ENCODE data around the gene COPZ2. TPM values are rescaled to one million over a fixed set of nuclear protein-coding genes. Genes with fewer than 3 reads are reported as not detected.
"Not testable (repeated sequence)": the region's sequence is repeated elsewhere in the genome, so short reads cannot be mapped to it uniquely, and the experiment has no call there.

The COPZ2 gene
- total RNA-seq, 6 experiments from 2014 or later, result 209 to 260 (median 211) TPM

DNA sequence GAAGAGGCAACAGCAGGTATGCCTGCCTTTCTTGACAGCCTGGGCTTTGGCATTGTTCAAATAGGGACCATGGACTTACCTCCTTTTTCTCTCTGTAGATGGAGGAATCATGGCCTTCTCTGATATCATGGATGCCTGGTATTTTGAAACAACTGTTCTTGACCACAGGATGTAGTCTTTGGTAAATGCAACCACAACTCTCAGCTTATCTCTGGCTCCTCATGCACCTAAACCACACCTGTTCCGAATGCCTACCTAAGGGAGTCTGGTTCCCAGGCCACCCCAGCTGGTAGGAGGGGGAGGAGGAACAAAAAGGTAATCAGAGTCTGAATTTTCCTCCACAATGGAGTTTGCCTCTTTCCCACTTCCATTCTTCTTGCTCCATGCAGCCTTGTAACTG is 47.9 kb downstream of the COPZ2 start:
- Mint-ChIP-seq H3K27ac (no peak overlapping the region), H3K4me3 (no peak overlapping the region)
- DNase-seq, result no peak

DNA sequence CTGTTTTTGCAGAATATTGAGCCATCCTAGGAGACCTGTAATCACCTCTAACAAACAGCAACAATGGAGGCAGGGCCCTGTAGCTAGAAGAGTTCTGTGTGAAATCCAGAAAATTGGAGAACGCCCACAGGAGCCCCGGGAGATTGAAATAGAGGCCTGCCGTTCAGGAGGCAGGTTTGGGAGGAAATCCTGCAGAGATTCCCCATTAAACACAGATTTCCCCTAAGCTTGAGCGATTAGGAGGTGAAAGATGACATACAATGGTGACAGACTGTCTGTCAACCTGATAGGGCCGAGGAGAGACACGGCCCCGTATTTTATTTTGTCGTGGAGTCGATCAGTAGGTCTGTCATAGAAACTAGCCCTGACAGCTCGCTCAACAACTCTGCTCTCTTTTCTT is 48.4 kb downstream of the COPZ2 start:
- peaks cover 2% of the 10 kb centered on the region for H3K27me3 Mint-ChIP-seq (ENCODE audit: insufficient read depth)
- H3K4me3 Mint-ChIP-seq, result no peak overlapping the region
- no peak for DNase-seq
- no peaks in the 10 kb centered on the region for H3K36me3 Mint-ChIP-seq (ENCODE audit: low read depth)
- H3K27ac Mint-ChIP-seq, result no peak overlapping the region
- H3K9me3 Mint-ChIP-seq, result no peaks in the 10 kb centered on the region
- TF ChIP-seq, protein P1, sequence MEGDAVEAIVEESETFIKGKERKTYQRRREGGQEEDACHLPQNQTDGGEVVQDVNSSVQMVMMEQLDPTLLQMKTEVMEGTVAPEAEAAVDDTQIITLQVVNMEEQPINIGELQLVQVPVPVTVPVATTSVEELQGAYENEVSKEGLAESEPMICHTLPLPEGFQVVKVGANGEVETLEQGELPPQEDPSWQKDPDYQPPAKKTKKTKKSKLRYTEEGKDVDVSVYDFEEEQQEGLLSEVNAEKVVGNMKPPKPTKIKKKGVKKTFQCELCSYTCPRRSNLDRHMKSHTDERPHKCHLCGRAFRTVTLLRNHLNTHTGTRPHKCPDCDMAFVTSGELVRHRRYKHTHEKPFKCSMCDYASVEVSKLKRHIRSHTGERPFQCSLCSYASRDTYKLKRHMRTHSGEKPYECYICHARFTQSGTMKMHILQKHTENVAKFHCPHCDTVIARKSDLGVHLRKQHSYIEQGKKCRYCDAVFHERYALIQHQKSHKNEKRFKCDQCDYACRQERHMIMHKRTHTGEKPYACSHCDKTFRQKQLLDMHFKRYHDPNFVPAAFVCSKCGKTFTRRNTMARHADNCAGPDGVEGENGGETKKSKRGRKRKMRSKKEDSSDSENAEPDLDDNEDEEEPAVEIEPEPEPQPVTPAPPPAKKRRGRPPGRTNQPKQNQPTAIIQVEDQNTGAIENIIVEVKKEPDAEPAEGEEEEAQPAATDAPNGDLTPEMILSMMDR (IDR thresholded peaks at IDR 0.05), result no peak
- peaks cover 9% of the 10 kb centered on the region; the same call in 1 of the 2 replicates for H3K4me1 Mint-ChIP-seq (ENCODE audit: low read depth)

More for the DNA sequence above, 47.9 kb downstream of the COPZ2 start:
- TF ChIP-seq, protein P1 (IDR thresholded peaks at IDR 0.05), result no peak
- peaks cover 3% of the 10 kb centered on the region for H3K27me3 Mint-ChIP-seq (ENCODE audit: insufficient read depth)
- H3K36me3 Mint-ChIP-seq (ENCODE audit: low read depth), result no peaks in the 10 kb centered on the region
- peaks cover 9% of the 10 kb centered on the region; the same call in 1 of the 2 replicates for H3K4me1 Mint-ChIP-seq (ENCODE audit: low read depth)
- no peaks in the 10 kb centered on the region for H3K9me3 Mint-ChIP-seq

DNA sequence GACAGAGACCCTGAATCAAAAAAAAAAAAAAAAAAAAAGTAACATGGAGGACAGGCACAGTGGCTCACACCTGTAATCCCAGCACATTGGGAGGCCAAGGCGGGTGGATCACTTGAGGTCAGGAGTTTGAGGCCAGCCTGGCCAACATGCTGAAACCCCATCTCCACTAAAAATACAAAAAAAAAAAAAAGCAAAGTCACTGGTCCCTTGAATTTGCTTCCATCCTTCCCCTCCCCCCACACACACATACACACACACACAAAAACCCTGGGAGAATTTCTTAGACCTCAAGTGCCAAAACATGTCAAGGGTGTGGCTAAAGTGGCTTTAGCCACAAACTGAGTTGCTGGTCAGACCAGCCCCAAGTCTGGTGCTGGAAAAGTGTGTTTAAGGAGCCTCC is 49.2 kb downstream of the COPZ2 start:
- H3K27ac Mint-ChIP-seq; DNase-seq; H3K27me3 Mint-ChIP-seq (ENCODE audit: insufficient read depth); H3K9me3 Mint-ChIP-seq; H3K4me1 Mint-ChIP-seq (ENCODE audit: low read depth); H3K36me3 Mint-ChIP-seq (ENCODE audit: low read depth); H3K4me3 Mint-ChIP-seq: not testable (repeated sequence)

DNA sequence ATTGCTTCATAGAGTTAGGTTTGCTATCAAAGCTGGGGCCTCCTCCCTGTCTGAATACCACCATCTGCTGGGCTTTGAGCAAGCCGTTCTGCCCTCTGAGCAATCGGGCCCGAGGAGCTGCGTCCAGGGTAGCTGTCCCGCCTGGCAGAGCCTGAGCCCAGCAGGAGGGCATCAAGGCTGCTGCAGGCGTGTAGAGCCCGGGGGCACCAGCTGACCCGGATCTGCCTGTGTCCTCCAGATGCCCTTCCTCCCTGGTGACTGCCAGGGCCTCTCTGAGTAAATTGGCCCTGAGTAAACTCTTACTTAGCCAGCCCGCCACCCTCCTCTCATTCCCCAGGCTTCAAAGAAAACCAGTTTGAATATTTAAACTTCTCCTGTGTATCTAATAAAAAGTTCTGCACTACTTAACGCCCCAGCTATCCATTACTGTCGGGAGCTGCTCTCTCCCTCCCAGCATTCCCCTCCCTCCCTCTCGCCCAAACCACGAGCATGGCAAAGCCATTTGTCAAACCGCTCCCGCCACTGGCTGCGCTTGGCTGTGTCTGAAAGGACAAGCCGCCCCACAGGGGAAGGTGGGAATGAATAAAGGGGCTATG is 50.3 kb downstream of the COPZ2 start:
- DNase-seq, result no peak
- Mint-ChIP-seq H3K9me3 (no peaks in the 10 kb centered on the region), H3K4me3 (no peak overlapping the region), H3K4me1 (ENCODE audit: low read depth) (peaks cover 9% of the 10 kb centered on the region; the same call in 1 of the 2 replicates), H3K36me3 (ENCODE audit: low read depth) (no peaks in the 10 kb centered on the region), H3K27ac (no peak overlapping the region), H3K27me3 (ENCODE audit: insufficient read depth) (no peaks in the 10 kb centered on the region; the same call in 1 of the 2 replicates)
- TF ChIP-seq, protein P1 (IDR thresholded peaks at IDR 0.05), result no peak

DNA sequence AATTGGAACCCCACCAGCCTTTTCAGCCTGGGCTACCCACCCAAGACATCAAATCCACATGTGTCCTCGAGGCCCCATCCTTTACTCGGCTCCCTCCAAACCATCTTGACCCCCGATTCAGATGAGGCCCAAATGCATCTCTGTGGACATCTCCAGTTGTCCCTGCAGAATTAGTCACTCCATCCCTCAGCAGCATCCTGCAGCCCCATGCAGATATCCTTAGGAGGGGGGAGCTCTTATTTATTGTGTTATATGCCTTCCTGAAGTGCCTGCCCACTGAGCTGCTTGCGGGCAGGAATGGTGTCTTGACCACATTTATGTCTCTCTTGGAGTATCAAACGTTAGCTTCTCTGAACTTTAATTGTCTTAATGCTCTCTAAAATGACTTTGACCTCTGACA is 51.1 kb downstream of the COPZ2 start:
- no peaks in the 10 kb centered on the region for H3K9me3 Mint-ChIP-seq
- no peak for DNase-seq
- no peak overlapping the region for H3K27ac Mint-ChIP-seq
- H3K36me3 Mint-ChIP-seq (ENCODE audit: low read depth), result no peaks in the 10 kb centered on the region
- peaks cover 9% of the 10 kb centered on the region; the same call in 1 of the 2 replicates for H3K4me1 Mint-ChIP-seq (ENCODE audit: low read depth)
- H3K4me3 Mint-ChIP-seq, result no peak overlapping the region
- H3K27me3 Mint-ChIP-seq (ENCODE audit: insufficient read depth), result no peaks in the 10 kb centered on the region; the same call in 1 of the 2 replicates
- TF ChIP-seq, protein P1 (IDR thresholded peaks at IDR 0.05), result no peak

DNA sequence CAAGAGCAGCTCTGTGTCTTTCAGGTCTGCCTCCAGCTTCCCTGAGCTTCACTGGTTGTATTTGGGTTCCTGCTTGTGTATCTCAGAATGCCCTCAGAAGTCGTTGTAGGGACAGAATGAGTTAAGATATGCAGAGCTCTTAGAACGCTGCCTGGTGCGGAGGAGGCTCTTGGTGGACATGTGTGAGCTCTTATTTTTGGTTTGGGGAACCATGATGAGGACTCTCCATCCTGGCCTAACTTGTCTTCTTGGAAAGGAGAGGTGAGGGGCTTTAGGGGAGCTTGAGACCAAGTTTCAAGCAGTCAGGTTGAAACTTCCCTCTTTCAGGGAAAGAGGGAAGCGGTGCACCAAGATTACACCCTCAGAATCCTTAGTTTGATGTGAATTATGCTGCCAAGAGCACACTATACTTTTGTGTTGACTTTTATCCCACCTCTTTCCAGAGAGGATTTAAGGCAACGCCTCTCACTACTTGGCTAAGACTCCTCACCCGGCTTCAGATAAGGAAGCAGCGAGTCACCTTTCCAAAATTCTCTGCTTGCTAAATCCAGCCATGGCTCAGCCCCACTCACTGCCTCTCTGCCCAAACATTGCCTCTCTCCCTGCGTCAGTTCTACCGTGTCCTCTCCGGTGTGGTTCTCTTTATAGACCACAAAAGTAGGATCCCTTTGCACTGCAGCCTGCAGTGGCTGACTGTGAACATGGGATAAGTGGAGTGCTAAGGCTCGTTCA is 53.9 kb downstream of the COPZ2 start:
- Mint-ChIP-seq H3K36me3 (ENCODE audit: low read depth) (peaks cover 7% of the 10 kb centered on the region), H3K27me3 (ENCODE audit: insufficient read depth) (no peaks in the 10 kb centered on the region; the same call in 1 of the 2 replicates), H3K4me1 (ENCODE audit: low read depth) (peaks cover 9% of the 10 kb centered on the region; the same call in 1 of the 2 replicates), H3K27ac (no peak overlapping the region), H3K9me3 (no peaks in the 10 kb centered on the region), H3K4me3 (no peak overlapping the region)
- TF ChIP-seq, protein P1 (IDR thresholded peaks at IDR 0.05), result no peak
- no peak for DNase-seq

Data from HFFc6 (cell line).